HG03066 (cell line): ENCODE measurements around the gene GRIN1.

ENCODE experiments used
- ATAC-seq: cut with Tn5 transposase; IDR thresholded peaks from one replicate; pipeline ENCODE4 v1.9.1; 2021; ENCODE audit warnings: low read depth; ENCODE audit not compliant: unreplicated experiment

GRIN1 gene

GRCh38 chr9:137145731-137146526 lies 7.0 kb downstream of the GRIN1 start:
- no peak for ATAC-seq

GRCh38 chr9:137146527-137146918 lies 7.6 kb downstream of the GRIN1 start:
- no peak for ATAC-seq

DNA sequence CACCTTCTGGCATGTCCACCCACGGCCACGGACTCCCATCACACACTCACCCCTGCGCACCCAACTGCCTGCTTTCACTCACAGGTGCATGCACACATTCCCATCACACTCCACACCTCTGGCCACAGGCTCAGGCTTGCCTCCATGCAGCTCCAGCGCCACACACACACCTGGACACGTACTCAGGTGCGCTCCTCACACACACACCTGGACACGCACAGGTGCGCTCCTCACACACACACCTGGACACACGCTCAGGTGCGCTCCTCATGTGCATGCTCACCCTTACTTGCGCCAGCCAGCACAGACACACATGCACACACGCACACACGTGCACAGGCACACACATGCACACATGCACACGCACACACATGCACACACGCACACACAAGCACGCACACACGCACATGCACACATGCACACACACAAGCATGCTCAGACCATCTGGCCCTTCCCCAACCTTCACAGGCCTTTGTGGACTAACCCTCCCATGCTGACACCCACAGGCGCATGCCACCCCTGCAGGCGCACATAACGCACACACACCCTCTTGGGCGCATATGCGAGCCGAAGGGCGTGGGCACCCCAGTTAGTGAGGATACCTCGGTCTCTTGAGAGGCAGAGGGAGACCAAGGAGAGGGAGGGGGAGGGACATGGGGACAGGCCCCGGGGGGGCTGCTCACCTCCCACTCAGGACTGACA lies 8.3 kb downstream of the GRIN1 start:
- ATAC-seq = no peak

- ATAC-seq = no peak
These were observed 8.8 kb downstream of the GRIN1 start for GRCh38 chr9:137147793-137148160.

- ATAC-seq = no peak
These were observed 9.3 kb downstream of the GRIN1 start for GRCh38 chr9:137148242-137148641.

- ATAC-seq = no peak
These were observed 9.7 kb downstream of the GRIN1 start for GRCh38 chr9:137148661-137149060.

- ATAC-seq = no peak
These were observed 10.4 kb downstream of the GRIN1 start for GRCh38 chr9:137149363-137149762.

GRCh38 chr9:137149942-137150616 lies 11.1 kb downstream of the GRIN1 start:
- ATAC-seq = peak; percentile 11

DNA sequence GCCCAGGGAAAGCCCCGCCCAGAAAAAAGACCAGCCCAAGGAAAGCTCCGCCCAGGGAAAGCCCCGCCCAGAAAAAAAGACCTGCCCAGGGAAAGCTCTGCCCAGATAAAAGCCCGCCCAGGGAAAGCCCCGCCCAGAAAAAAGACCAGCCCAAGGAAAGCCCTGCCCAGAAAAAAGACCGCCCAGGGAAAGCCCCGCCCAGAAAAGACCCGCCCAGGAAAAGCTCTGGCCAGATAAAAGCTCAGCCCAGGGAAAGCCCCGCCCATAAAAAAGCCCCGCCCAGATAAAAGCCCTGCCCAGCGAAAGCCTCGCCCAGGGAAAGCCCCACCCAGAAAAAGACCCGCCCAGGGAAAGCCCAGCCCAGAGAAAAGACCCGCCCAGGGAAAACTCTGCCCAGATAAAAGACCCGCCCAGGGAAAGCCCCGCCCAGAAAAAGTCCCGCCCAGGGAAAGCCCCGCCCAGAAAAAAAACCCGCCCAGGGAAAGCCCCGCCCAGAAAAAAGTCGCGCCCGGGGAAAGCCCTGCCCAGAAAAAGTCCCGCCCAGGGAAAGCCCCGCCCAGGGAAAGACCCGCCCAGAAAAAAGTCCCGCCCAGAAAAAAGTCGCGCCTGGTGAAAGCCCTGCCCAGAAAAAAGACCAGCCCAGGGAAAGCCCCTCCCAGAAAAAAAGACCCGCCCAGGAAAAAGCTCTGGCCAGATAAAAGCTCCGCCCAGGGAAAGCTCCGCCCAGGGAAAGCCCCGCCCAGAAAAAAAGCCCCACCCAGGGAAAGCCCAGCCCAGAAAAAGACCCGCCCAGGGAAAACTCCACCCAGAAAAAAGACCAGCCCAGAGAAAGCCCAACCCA lies 11.9 kb downstream of the GRIN1 start:
- ATAC-seq = peak; percentile 49

GRCh38 chr9:137152844-137153405 lies 14.0 kb downstream of the GRIN1 start:
- ATAC-seq = no peak

DNA sequence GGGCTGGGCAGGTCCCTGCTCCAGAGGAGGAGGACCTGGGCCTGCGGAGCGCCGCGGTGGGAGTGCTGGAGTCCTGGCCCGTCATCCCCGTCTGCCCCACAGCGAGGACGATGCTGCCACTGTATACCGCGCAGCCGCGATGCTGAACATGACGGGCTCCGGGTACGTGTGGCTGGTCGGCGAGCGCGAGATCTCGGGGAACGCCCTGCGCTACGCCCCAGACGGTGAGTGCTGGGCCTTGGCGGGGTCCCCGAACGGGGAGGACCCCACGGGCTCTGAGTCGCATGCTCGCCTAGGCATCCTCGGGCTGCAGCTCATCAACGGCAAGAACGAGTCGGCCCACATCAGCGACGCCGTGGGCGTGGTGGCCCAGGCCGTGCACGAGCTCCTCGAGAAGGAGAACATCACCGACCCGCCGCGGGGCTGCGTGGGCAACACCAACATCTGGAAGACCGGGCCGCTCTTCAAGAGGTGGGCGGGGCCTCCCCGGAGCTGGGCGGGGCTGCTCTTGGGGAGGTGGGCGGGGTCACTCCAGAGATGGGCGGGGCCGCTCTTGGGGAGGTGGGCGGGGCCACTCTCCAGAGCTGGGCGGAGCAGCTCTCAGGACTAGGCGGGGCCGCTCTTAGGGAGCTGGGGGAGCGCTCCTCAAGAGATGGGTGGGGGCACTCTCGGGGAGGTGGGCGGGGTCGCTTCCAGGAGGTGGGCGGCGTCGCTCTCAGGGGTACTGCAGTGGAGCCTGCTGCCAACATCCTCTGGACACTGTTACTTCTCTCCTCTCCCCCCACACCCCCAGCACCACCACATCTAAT lies 17.8 kb downstream of the GRIN1 start:
- ATAC-seq = no peak

GRCh38 chr9:137157618-137158415 lies 18.9 kb downstream of the GRIN1 start:
- no peak for ATAC-seq

- ATAC-seq = no peak
These were observed 19.7 kb downstream of the GRIN1 start for GRCh38 chr9:137158625-137159024.

DNA sequence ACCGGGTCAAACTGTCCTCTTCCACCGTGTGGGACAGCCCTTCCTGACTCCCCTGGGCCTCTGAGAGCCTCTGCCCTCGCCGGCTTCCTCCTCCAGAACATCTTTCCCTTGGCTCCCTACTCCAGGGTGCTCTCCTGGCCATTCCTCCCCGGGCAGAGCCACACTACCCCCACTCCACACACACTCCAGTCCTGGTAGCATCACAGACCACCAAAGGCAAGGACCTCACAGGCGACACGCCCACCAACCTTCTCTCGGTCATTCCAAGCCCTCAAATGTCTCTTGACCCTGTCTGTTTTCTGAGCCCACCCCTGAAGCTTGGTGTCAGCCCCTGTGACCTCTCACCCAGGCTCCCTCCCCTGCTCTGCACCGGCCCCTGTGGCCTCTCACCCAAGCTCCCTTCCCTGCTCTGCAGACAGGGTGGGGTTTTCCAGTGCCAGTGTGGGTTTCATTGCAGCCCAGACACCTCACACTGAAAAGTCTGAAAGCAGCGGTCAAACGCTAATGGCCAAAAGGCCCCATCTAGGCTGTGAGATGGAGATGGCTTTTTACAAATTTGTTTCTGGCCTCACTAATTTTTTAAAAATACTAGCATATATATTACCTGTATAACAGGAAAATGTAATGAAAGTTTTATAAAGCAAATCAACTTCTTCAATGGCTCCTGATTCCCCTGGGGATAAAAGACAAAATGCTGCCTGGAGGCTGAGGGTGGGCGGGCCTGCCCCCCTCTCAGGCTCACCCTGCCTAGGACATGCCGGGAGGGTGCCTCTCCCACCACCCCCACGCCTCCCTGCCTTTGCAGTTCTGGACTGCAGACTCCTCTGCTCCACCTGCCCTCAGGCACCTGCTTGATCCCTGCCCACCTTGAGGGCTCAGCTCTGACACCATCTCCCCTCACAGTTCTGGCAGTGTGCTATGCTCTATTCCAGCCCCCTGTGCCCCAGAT lies 20.4 kb downstream of the GRIN1 start:
- no peak for ATAC-seq

- no peak for ATAC-seq
These were observed 21.1 kb downstream of the GRIN1 start for GRCh38 chr9:137160054-137160425.

GRCh38 chr9:137160716-137161557 lies 22.0 kb downstream of the GRIN1 start:
- no peak for ATAC-seq
